Bone marrow (tissue), 2 donors: Measurements from ENCODE around the gene BTBD7.

Experiments used
- DNase-seq, 2 donors: peaks; one replicate each; lab custom pipeline; 2025; lab: John Stamatoyannopoulos, UW

The BTBD7 gene

GRCh38 chr14:93302688-93303581 is 29.9 kb downstream of the BTBD7 start:
- no peak for DNase-seq

DNA sequence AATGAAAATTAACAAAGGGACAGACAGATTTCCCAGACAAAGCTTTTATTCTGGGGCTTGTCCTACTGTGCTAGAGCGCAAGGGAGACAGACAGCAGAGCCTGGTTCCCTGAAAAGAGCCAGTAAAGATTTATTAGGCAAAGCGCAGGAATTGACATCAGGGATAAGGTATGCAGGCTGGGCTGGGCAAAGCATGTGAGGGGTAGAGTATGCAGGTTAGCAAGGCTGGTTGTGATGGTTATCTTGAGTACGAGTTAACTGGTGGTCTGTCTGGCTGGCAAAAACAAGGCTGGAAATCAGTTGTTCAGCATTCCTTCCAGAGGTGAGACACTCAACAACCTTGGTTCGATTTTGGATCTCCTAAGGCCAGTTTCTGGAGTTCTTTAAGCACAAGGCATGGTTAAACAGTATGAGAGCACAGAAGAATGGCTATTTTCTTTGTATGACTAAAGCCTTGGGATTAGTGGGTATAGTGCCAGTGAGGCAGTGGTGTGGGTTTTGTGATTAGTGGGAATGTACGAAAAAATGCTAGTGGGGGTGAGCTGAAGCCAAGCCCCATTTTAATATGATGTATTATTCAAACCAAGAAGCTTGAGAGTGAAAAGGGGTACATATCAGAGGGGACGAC is 30.9 kb downstream of the BTBD7 start:
- DNase-seq = no peak

- DNase-seq = no peak
Measured at GRCh38 chr14:93299866-93300265, 33.0 kb downstream of the BTBD7 start.

DNA sequence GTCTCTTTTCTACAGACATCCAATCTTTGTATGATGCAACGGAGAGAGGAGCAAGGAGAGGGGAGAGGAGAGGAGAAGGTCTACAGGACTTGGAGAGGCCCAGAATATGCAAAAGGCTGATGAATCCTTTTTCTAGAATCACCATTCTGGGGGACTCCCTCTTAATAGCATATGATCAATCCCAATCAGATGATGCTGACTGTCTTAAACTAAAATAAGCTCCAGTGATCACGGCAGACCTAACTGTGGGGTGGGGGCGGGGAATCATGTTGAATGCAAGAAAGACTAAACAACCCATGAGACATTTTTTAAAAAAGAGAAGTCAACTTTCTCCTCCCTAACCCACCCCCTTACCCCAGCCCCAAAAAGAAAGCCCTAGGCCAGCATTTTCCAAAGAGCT is 33.4 kb downstream of the BTBD7 start:
- DNase-seq = no peak

- DNase-seq = no peak
Measured at GRCh38 chr14:93295541-93296220, 37.2 kb downstream of the BTBD7 start.

- DNase-seq = no peak
Measured at GRCh38 chr14:93286212-93286890, 46.5 kb downstream of the BTBD7 start.

DNA sequence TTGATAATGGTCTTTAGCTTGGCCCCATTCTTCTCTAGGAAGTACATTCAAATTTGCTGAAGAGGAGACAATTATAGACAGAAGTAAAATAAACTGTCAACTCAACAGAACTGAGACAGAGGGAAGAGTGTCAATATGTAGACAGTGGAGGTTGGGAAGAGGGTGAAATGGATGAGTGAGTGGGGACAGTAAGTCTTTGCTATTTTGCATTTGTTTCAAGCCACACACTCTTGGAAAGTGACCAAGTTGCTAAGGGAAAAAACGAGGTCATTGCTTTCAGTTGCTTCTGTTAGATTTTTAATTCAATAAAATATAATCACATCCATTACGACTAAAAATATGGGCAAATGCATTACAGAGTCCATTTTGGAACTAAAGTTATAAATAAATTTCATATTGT is 47.8 kb downstream of the BTBD7 start:
- no peak for DNase-seq

DNA sequence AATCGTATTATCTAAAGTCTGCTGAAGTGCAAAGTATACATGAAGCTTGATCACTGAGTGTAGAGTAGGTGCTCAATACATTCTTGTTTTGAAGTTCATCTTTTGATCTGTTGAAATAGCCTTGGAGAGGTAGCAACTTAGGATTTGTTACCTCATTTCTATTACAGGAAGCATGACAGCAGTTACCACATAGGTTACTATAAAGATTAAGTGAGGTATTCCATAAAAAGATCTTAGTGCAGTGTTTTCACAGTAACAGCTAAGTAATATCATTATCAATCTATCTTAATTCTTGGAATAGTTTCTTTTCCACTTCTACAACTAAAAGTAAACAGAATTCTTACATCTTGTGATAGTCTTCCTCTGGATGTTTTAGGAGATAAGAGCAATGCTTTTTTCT is 50.9 kb downstream of the BTBD7 start:
- no peak for DNase-seq

DNA sequence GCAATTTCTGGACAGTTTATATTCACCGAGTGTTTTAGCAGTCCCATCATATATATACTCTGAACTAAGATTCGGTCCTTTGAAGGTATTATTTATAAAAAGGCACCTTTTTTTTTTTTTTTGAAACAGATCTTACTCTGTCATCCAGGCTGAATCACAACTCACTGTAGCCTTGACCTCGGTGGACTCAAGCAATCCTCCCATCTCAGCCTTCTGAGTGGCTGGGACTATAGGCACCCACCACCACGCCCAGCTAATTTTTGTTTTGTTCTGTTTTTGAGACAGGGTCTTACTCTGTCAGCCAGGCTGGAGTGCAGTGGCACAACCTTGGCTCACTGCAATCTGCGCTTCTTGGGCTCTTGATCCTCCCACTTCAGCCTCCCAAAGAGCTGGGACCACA is 52.1 kb downstream of the BTBD7 start:
- DNase-seq = no peak

- DNase-seq = no peak
Measured at GRCh38 chr14:93276031-93276716, 56.7 kb downstream of the BTBD7 start.

GRCh38 chr14:93274055-93274806 is 58.6 kb downstream of the BTBD7 start:
- DNase-seq = no peak

- no peak for DNase-seq
Measured at GRCh38 chr14:93271111-93271510, 61.7 kb downstream of the BTBD7 start.

- DNase-seq = no peak
Measured at GRCh38 chr14:93269341-93270068, 63.3 kb downstream of the BTBD7 start.

GRCh38 chr14:93268406-93268805 is 64.4 kb downstream of the BTBD7 start:
- no peak for DNase-seq

DNA sequence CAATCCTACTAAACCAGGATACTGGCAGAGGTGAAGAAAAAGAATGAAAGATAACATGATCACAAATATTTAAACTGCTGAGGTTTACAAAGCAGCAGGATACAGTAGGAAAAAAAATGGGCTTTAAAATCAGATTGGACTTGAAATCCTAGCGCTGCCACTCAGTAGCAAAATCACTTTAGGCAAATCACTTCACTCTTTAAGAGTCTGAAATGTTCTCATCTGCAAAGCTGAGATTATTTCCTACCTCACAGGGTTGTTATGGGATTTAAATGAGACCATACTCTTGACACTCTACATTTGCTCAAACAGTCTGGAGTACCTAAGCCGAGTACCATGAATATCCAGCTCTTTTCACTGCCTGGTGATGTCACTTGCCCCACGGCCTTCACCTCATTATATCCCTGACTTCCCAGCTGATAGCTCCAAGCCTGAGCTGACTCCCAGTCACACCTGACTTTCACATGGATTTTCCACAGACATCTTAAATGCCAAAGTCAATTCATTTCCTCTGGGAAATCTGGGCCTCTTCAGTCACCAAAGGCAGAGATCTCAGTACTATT is 65.6 kb downstream of the BTBD7 start:
- no peak for DNase-seq

- DNase-seq = no peak
Measured at GRCh38 chr14:93266127-93266526, 66.7 kb downstream of the BTBD7 start.

DNA sequence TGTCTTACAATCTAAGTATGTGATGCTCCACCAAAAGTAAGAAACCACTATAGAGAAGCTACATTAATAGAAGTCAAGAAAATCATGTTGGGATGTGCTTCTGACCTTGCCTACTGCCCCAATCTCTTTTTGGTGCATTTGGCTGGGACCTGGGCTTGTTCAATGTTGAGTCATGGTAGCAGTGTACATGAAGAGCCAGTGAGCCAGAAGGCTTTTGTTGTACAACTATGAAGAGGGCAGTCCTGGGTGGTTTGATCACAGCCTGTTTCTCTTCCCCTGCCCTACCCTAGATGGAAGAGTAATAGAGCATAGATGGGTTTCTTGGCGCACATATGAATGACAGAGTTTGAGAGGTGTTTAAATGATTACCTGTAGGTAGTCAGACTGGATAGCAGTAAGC is 69.4 kb downstream of the BTBD7 start:
- DNase-seq = no peak

DNA sequence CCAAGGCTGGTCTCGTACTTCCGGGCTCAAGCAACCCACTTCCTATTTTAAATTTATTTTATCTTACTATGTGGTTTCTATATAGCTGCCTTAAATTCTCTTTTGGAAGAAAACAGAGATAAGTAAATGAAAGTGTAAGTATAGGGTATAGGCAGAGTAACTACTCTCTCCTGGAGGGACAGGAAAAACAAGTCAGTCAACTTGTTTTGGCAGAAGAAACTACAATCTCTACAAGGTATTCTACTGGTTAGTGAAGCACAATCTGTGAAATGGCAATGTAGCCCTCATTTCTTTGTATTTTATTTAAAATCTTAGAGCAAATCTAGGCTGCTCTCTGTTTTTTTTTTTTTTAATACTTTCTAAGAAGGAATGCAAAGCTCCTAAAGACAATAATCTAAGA is 70.4 kb downstream of the BTBD7 start:
- DNase-seq = no peak

DNA sequence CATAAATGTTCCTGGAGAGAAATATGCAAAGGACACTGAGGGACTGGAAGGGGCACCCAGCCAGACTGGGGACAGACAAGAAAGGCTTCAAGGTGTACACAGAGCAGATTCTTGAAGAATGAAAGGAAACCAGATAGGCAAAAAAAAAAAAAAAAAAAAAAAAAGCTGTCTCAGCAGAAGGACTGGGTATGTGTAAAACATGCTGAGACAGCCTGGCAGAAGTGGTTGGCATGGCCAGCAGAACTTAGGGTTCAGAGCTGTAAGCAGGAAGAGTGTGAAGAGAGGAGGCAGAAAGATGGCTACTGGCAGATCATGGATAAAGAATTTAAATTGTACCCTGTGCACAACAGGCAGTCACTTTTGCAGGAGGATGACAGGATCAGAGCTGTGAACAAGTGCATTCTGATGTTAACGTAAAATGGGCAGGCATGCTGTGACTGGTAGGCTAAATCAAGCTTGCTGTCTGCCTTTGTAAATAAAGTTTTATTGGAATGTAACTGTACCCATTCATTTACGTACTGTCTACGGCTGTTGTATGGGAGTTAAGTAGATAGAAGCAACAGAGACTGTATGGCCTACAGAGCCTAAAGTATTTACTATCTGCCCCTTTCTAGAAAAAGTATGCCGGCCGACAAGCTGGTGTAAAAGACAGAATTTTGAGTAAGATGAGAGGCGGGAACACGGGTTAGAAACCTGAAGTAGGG is 83.6 kb downstream of the BTBD7 start:
- no peak for DNase-seq
